Measurements from ENCODE around the gene ZNF615. TPM values are rescaled to one million over a fixed set of nuclear protein-coding genes. Genes with fewer than 3 reads are reported as not detected.
"Not testable (repeated sequence)": the region's sequence is repeated elsewhere in the genome, so short reads cannot be mapped to it uniquely, and the experiment has no call there.

ZNF615 gene
- total and polyA plus RNA-seq, 7 donors: 1.2 to 26.8 (median 18.0) TPM

GRCh38 chr19:52039169-52039568 is 31.2 kb upstream of the ZNF615 start:
- WGBS, 2 donors: 97 to 98% methylated on average over 4 of the region's 4 CpGs
- intact Hi-C loops (cut with DNase I): no loop called here
- no peak for DNase-seq
- TF ChIP-seq EP300 (IDR thresholded peaks at IDR 0.05) (no peak), CTCF (IDR thresholded peaks at IDR 0.05) (no peak), POLR2A (IDR thresholded peaks at IDR 0.05) (no peak)
- Histone ChIP-seq H3K4me1 (no peaks in the 10 kb centered on the region), H3K36me3 (peaks cover 72 to 92% (median 82%) of the 10 kb centered on the region in 4 donors), H3K27ac (no peak overlapping the region), H3K27me3 (no peaks in the 10 kb centered on the region), H3K9me3 (peaks cover 22 to 40% (median 37%) of the 10 kb centered on the region in 4 donors), H3K4me3 (no peak overlapping the region)

- Histone ChIP-seq H3K4me3 (no peak overlapping the region), H3K27ac (no peak overlapping the region), H3K27me3 (no peaks in the 10 kb centered on the region), H3K9me3 (peaks cover 44 to 61% (median 54%) of the 10 kb centered on the region in 4 donors), H3K4me1 (peaks cover 0 to under 1% (median 0%) of the 10 kb centered on the region in 4 donors), H3K36me3 (peaks cover 52 to 62% (median 56%) of the 10 kb centered on the region in 4 donors)
- TF ChIP-seq EP300 (IDR thresholded peaks at IDR 0.05): no peak
- no peak for TF ChIP-seq CTCF (IDR thresholded peaks at IDR 0.05)
- no peak for TF ChIP-seq POLR2A (IDR thresholded peaks at IDR 0.05)
- no peak for TF ChIP-seq POLR2AphosphoS5 (IDR thresholded peaks at IDR 0.05)
- 97 to 98% methylated on average over 12 of the region's 12 CpGs for WGBS, 2 donors
- intact Hi-C loops (cut with DNase I): no loop called here
- DNase-seq: no peak
Observed at GRCh38 chr19:52034051-52034728, 26.2 kb upstream of the ZNF615 start.

- peak overlapping the region; percentile 57 to 87 (median 71) for H3K4me3 ChIP-seq
- peaks cover 0 to 23% (median 14%) of the 10 kb centered on the region in 4 donors for H3K4me1 ChIP-seq
- no peak for DNase-seq
- peaks cover 8 to 32% (median 19%) of the 10 kb centered on the region in 4 donors for H3K36me3 ChIP-seq
- no peaks in the 10 kb centered on the region for H3K27me3 ChIP-seq
- H3K9me3 ChIP-seq: peaks cover 17 to 29% (median 21%) of the 10 kb centered on the region in 4 donors
- TF ChIP-seq POLR2AphosphoS5 (IDR thresholded peaks at IDR 0.05) (no peak), EP300 (IDR thresholded peaks at IDR 0.05) (no peak), POLR2A (IDR thresholded peaks at IDR 0.05) (no peak), CTCF (IDR thresholded peaks at IDR 0.05) (no peak)
- intact Hi-C loops (cut with DNase I): loop anchor here (1.0 to 2.0 kb wide), 3 partner anchors 20 to 42 kb away; partner anchors contain the start of genes ZNF350, ZNF432 and ZNF615
- 19 to 20% methylated on average over 5 of the region's 5 CpGs for WGBS, 2 donors
- H3K27ac ChIP-seq: peak overlapping the region; percentile 90 to 94 (median 92)
Observed at GRCh38 chr19:52028780-52029123, 20.7 kb upstream of the ZNF615 start.

GRCh38 chr19:52028027-52028779 is 20.2 kb upstream of the ZNF615 start, which contains the start of gene ZNF614:
Gene ZNF614 (minus strand): TSS chr19:52028379. CDS start chr19:52025745, 2,634 bp downstream.
- TF ChIP-seq POLR2A (IDR thresholded peaks at IDR 0.05) (peak; percentile 9 to 59), EP300 (IDR thresholded peaks at IDR 0.05) (no peak), POLR2AphosphoS5 (IDR thresholded peaks at IDR 0.05) (peak; percentile 69 to 89 (median 80))
- H3K27me3 ChIP-seq: no peaks in the 10 kb centered on the region
- DNase-seq: peak; percentile 90
- H3K27ac ChIP-seq: peak within 1 kb of the TSS; percentile 90 to 94 (median 92)
- intact Hi-C loops (cut with DNase I): loop anchor here (1.0 to 2.0 kb wide), 3 partner anchors 20 to 42 kb away; partner anchors contain the start of genes ZNF350, ZNF432 and ZNF615
- H3K4me1 ChIP-seq: peaks cover 0 to 23% (median 14%) of the 10 kb centered on the region in 4 donors
- peaks cover 12 to 25% (median 16%) of the 10 kb centered on the region in 4 donors for H3K9me3 ChIP-seq
- H3K4me3 ChIP-seq: peak within 1 kb of the TSS; percentile 57 to 87 (median 71)
- H3K36me3 ChIP-seq: peaks cover 6 to 32% (median 21%) of the 10 kb centered on the region in 4 donors
- WGBS, 2 donors: 0% methylated on average over 53 of the region's 53 CpGs

GRCh38 chr19:52026255-52026990 is 18.4 kb upstream of the ZNF615 start:
- peaks cover 0 to 16% (median 2%) of the 10 kb centered on the region in 4 donors for H3K9me3 ChIP-seq
- DNase-seq; intact Hi-C loops (cut with DNase I); H3K4me3 ChIP-seq; H3K27ac ChIP-seq; H3K27me3 ChIP-seq: not testable (repeated sequence)
- H3K36me3 ChIP-seq: peaks cover 6 to 48% (median 28%) of the 10 kb centered on the region in 4 donors
- 89 to 91% methylated on average over 15 of the region's 15 CpGs for WGBS, 2 donors
- peaks cover 0 to 23% (median 14%) of the 10 kb centered on the region in 4 donors for H3K4me1 ChIP-seq

- DNase-seq; H3K27me3 ChIP-seq; H3K27ac ChIP-seq; H3K4me3 ChIP-seq; intact Hi-C loops (cut with DNase I): not testable (repeated sequence)
- H3K4me1 ChIP-seq: peaks cover 0 to 23% (median 14%) of the 10 kb centered on the region in 4 donors
- WGBS, 2 donors: 91 to 93% methylated on average over 4 of the region's 4 CpGs
- peaks cover 6 to 67% (median 42%) of the 10 kb centered on the region in 4 donors for H3K36me3 ChIP-seq
- H3K9me3 ChIP-seq: peaks cover 0 to 30% (median 5%) of the 10 kb centered on the region in 4 donors
Observed at GRCh38 chr19:52024478-52024877, 16.5 kb upstream of the ZNF615 start.
